ENCODE results near the gene EIF4EBP2.

The EIF4EBP2 gene

DNA sequence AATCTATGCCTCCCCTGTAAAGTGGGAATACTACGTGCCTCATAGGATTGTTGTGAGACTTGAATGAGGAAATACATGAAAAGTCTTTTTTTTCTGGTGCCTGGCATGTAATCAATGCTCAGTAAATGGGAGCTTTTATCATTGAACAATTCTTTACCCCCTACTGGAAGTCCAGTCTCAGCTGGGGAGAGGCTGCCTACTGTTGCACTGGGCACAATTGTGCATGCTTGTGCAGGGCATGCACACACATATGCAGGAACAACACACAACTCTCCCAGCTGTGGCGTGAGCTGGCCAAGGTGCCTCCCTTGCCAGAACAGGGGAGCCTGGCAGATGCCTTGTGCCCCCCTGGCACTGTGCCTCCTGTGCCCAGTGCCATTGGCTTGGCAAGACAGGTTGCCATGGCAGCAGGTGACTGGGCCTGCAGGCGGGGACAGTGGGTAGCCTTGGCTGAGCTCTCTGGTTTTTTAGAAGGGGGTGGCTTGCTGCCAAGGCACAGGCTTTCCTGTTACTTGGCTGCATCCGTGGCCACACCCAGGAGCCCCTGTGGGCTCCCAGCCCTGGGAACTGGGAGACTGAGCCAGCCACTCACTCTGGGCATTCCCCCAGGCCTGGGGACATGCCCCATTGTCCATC is 58.5 kb downstream of the EIF4EBP2 start:
- peak; percentile 27 to 33 for DNase-seq

DNA sequence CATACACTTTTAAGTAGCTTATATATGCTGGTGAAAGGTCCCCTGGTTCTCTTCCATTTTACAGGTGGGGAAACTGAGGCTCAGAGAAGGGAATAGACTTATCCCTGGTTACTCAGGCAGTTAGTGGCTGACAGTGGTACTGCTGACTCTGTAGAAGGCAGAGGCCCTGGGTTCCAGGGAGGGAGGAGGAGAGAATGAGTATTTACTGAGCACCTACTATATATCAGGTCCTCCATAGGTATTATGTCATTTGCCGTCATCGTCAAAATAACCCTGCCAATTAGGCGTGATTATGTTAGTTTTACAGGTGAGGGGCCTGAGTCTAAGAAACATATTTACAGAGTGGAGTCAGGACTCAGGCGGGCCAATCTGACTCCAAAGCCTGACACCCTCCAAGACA is 61.3 kb downstream of the EIF4EBP2 start:
- DNase-seq: no peak

DNA sequence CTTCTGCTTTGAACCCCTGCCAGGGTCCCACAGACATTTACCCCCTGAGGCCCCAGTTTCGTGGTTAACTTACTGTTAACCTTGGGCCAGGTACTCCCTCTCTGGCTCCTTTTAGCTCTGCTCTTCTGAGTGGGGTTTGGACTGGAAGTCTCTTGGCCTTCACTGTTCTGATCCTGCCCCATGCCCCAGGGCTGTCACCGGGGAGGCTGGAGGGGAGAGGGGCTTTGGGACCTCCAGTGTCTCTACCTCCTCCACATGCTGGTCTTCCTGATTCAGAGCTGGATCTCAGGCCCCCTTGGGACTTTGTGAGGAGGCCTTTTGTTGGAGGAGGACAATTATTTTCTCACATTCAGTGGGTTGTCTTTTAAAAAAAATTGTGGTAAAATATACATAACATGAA is 61.9 kb downstream of the EIF4EBP2 start:
- DNase-seq: no peak

DNA sequence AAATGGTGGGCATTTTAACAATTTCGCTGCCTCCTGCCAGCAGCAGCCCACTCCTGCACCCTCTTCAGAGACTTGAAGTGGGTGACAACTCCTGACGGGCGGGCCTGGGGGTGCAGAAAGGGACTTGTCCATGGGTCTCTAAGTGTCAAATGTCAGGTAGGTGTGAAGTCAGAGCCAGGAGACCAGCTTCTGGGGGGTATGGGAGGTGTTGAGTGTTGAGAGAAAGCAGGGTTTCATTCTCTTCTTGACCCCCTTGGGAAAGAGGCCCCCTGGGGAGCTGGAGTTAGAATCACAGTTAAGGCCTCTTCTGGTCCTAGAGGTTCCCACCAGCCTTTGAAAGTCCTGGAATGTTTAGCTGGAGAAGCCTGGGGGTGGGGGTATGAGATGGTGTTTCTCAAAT is 63.0 kb downstream of the EIF4EBP2 start:
- DNase-seq: no peak

DNA sequence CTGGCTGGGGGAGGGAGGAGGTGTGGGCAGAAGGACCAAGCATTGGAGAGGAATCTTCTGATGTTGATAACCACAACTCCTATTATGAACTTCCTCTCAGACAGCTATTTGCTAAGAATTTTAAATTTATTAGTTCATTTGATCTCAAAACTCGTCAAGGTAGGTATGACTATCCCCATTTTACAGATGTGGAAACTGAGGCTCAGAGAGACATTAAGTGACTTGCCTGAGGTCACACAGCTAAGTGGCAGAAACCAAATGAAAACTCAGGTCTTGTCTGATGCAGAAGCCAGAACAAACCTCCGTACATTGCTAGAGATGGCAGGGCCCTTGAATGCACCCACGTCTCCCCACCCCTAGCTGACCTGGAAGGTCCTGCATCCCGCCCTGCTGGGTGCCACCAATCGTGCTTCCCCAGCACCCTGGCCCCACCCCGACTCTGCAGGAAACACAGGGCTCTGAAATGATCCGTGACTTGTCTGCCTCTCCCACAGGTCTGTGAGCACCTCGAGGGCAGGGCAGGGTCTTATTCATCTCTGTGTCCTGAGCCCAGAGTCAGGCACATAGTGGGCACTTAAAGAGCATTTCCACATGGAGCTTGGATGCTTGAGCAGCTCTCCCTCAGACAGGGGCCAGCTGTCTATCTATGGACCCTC is 69.0 kb downstream of the EIF4EBP2 start:
- DNase-seq: no peak

DNA sequence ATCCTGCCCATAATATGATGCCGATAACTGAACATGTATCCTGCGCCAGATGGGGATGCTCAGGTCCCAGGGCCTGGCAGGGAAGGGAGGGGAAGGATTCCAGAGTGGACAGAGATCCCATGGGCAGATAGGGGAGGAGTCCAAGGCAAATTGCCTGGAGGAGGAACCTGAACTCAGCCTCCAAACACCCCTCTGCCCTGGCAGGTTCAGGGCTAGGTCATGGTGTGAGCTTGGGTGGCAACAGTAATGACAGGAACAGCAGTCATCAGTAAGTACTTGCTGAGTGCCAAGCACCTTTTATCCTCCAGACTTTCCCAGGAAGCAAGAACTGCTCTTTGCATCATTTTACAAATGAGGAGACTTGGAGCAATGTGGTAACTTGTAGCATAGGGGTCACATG is 70.8 kb downstream of the EIF4EBP2 start:
- DNase-seq: peak; percentile 14 to 37

DNA sequence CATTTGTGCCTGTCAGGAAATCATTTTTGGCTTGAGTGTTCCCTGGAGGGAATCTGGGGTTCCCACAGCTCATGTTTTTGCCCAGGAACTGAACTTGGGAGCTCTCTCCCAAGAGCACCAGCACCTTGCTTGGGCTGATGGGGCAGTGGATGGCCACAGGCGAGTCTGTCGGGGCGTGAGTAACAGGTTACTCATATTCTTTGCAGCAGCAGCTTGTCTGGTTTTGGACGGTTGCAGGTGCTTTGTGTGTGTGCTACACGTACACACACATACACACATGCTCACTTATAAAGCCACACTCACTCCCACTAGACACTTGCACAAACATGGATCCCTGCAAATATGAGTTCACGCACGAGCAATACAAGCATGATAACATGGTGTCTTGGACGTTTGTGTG is 71.7 kb downstream of the EIF4EBP2 start:
- DNase-seq: no peak

DNA sequence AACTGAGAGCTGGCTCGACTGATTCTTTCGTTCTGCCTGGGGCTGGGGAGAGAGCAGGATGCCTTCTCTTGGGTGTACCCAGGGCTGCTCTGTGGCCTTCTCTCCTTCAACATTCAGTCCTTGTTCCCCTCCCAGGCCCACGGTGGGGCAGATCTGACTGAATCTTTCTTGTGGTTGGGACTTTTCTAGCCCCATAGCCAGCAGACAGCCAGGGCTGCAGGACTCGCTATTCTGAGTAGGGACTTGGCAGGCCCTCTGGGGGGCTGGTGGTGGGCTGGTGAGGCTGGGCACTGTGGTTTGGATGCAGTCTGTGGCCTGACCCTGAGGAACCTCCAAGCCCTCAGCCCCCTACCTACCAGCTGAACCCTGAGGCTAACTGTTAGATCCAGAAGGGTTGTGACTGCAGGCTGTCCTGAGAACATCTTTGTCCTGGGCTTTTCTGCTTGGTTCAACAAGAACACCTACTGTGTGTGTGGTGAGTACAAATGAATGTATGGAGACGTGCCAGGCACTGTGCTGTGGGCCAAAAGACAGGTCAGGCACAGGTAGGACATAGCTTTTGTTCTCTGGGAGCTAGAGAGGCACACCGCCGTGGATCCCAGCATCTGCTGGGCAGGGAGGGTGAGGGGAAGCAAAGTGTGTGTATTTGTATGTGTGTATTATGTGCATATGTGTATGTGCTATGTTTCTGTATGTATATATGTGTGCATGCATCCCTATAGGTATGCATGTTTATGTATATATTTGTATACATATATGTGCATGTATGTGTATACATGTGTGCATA is 72.5 kb downstream of the EIF4EBP2 start:
- no peak for DNase-seq

DNA sequence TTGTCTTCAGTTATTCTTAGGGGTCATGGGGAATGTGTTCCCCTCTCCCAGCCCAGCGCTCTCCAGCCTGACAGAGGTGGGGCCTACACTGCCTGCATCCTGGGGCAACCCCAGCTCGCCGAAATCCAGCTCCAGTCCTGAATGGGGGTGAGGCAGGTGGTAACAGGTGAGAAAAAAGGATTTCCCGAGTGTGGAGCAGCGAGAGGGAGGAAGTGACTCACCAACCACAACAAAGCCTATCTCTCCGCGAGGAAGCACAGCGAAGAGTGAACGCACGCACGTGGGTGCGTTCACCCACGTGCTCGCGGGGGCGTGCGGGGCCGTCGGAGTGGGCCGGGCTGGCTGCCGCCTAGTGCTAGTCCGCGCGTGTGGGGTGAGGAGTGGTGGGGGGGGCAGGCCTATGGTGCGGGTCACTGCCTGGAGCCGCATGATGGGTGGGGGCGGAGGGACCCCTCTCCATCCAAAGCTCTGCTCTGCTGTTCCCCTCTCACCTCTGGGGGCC is 73.8 kb downstream of the EIF4EBP2 start:
- no peak for DNase-seq
